NCI-H187 treated with DMSO at 0.1 percent for 48 hours (cell line): ENCODE results near the gene MTMR8.

Experiments
- DNase-seq: peaks from one replicate; lab custom pipeline; 2025; lab: John Stamatoyannopoulos, UW

Gene MTMR8

GRCh38 chrX:64306712-64307111, 88.5 kb downstream of the MTMR8 start:
- no peak for DNase-seq

- DNase-seq, result no peak
Observed at GRCh38 chrX:64291123-64291522, 104.1 kb downstream of the MTMR8 start.

- no peak for DNase-seq
Observed at GRCh38 chrX:64265265-64265664, 130.0 kb downstream of the MTMR8 start.

- no peak for DNase-seq
Observed at GRCh38 chrX:64230123-64230970, 164.9 kb downstream of the MTMR8 start, which contains the start of gene ASB12. TSS of gene ASB12 (minus strand) at chrX:64230607. CDS start at chrX:64225650, 4,957 bp downstream.

GRCh38 chrX:64229154-64229553, 166.1 kb downstream of the MTMR8 start:
- DNase-seq, result no peak
